Loucy (cell line): ENCODE data around the gene NRCAM.

ENCODE experiments used
- H2AFZ ChIP-seq: fragments of 200-600 bp; sonication (generic); 2 replicates; pipeline ENCODE4 v1.6.0; 2016; ENCODE audit warnings: antibody characterized with exemption, mild to moderate bottlenecking, low read length, moderate library complexity
- H3F3A ChIP-seq: fragments of 200-600 bp; 2 replicates; pipeline ENCODE4 v1.6.0; 2016; ENCODE audit warnings: antibody characterized with exemption, low read depth, mild to moderate bottlenecking
- H3K27me3 ChIP-seq: fragments of 200-600 bp; sonication (generic); 2 replicates; pipeline ENCODE4 v1.6.1; 2014; ENCODE audit warnings: low read length, mild to moderate bottlenecking; ENCODE audit not compliant: insufficient read depth, poor library complexity, severe bottlenecking
- H3K36me3 ChIP-seq: fragments of 200-600 bp; sonication (generic); 2 replicates; pipeline ENCODE4 v1.6.1; 2016; ENCODE audit warnings: low read length; ENCODE audit not compliant: insufficient read depth
- H3K4me1 ChIP-seq: fragments of 200-600 bp; sonication (generic); 2 replicates; pipeline ENCODE4 v1.5.1; 2014; ENCODE audit warnings: low read length, mild to moderate bottlenecking; ENCODE audit not compliant: insufficient read depth, poor library complexity, severe bottlenecking
- H3K4me2 ChIP-seq: fragments of 200-600 bp; sonication (generic); 2 replicates; pipeline ENCODE4 v1.6.0; 2014; ENCODE audit warnings: antibody characterized with exemption, low read length, low read depth, mild to moderate bottlenecking; ENCODE audit not compliant: poor library complexity, severe bottlenecking
- H3K4me3 ChIP-seq: fragments of 200-600 bp; sonication (generic); 2 replicates; pipeline ENCODE4 v1.5.1; 2014; ENCODE audit warnings: low read length, mild to moderate bottlenecking, mixed read lengths; ENCODE audit not compliant: poor library complexity, severe bottlenecking
- H3K79me2 ChIP-seq: fragments of 200-600 bp; sonication (generic); 2 replicates; pipeline ENCODE4 v1.6.1; 2014; ENCODE audit warnings: low read length; ENCODE audit not compliant: insufficient read depth
- H3K9ac ChIP-seq: fragments of 200-600 bp; sonication (generic); 2 replicates; pipeline ENCODE4 v1.6.0; 2014; ENCODE audit warnings: mild to moderate bottlenecking, low read depth, low read length, moderate library complexity; ENCODE audit not compliant: poor library complexity, severe bottlenecking
- H3K9me2 ChIP-seq: fragments of 200-600 bp; sonication (generic); replicated peaks from 2 replicates; pipeline ENCODE4 v1.6.1; 2016; ENCODE audit warnings: low read depth, low read length, mixed read lengths
- H3K9me3 ChIP-seq: fragments of 200-600 bp; sonication (generic); 2 replicates; pipeline ENCODE4 v1.6.1; 2014; ENCODE audit warnings: mild to moderate bottlenecking, antibody characterized with exemption, low read length, low read depth; ENCODE audit not compliant: insufficient read depth
- H4K20me1 ChIP-seq: fragments of 200-600 bp; sonication (generic); 2 replicates; pipeline ENCODE4 v1.6.0; 2014; ENCODE audit warnings: antibody characterized with exemption, low read length, mild to moderate bottlenecking; ENCODE audit not compliant: insufficient read depth, poor library complexity, severe bottlenecking
- EZH2phosphoT487 ChIP-seq: fragments of 200-600 bp; IDR thresholded peaks from 2 replicates; pipeline ENCODE4 v1.6.1; 2018; ENCODE audit warnings: antibody characterized with exemption, mild to moderate bottlenecking, moderate library complexity, borderline replicate concordance
- TF ChIP-seq, protein P1 (sequence below): fragments of 200-600 bp; sonication (generic); conservative IDR thresholded peaks from 2 replicates; pipeline ENCODE4 v1.5.1; 2014; ENCODE audit warnings: mild to moderate bottlenecking, antibody characterized with exemption, low read length

The NRCAM gene

DNA sequence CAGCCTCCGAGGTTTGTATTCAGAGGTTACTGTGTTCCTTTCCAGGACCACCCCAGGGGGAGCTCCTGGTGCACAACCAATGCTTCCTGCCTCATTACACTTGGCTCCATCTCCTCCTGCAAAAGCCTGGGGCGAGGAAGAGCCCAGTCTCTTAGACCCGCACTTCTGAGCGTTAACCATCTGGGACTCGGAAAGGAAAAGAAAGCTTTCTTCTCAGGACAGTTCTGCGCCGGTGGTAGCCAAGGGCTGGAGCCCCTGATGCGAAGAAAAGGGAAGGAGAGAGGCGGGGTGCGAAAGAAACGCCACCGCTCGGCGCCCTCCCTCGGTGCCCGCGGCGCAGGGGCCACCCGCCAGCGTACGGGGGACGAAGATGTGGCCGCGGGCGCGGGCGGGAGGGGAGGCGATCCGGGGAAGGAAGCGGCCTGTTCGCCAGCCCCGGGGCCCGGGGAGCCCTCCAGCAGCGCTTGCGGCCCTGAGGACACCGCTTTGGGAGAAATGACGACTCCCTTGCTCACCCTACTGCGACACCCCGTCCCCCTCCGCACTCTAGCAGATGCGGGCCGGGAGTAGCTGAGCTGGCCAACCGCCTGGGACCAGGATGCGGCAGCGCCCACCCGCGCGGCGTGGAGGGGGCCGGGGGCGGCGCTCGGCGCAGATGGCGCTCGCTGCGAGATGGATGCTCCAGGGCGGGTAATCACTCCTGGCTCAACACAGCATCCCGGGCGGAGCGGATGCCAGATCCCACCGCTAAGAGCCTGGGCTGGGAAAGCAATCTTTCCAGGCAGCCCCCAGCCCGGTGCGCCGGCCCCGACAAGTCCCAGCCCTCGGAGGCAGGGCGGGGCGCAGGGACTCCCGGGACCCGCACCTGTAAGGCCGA lies 1.3 kb downstream of the NRCAM start:
- H3K9me2 ChIP-seq, result no peaks in the 10 kb centered on the region
- TF ChIP-seq, protein P1, sequence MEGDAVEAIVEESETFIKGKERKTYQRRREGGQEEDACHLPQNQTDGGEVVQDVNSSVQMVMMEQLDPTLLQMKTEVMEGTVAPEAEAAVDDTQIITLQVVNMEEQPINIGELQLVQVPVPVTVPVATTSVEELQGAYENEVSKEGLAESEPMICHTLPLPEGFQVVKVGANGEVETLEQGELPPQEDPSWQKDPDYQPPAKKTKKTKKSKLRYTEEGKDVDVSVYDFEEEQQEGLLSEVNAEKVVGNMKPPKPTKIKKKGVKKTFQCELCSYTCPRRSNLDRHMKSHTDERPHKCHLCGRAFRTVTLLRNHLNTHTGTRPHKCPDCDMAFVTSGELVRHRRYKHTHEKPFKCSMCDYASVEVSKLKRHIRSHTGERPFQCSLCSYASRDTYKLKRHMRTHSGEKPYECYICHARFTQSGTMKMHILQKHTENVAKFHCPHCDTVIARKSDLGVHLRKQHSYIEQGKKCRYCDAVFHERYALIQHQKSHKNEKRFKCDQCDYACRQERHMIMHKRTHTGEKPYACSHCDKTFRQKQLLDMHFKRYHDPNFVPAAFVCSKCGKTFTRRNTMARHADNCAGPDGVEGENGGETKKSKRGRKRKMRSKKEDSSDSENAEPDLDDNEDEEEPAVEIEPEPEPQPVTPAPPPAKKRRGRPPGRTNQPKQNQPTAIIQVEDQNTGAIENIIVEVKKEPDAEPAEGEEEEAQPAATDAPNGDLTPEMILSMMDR, result no peak
- no peak for TF ChIP-seq EZH2phosphoT487
- no peak overlapping the region for H3K4me3 ChIP-seq
- H3K27me3 ChIP-seq, result no peaks in the 10 kb centered on the region
- H3K9me3 ChIP-seq, result no peaks in the 10 kb centered on the region
- no peaks in the 10 kb centered on the region for H4K20me1 ChIP-seq
- H2AFZ ChIP-seq, result no peak overlapping the region
- no peaks in the 10 kb centered on the region for H3F3A ChIP-seq
- H3K9ac ChIP-seq, result no peak overlapping the region
- no peaks in the 10 kb centered on the region for H3K36me3 ChIP-seq
- no peaks in the 10 kb centered on the region for H3K4me1 ChIP-seq
- no peak overlapping the region for H3K4me2 ChIP-seq
- H3K79me2 ChIP-seq, result no peaks in the 10 kb centered on the region

DNA sequence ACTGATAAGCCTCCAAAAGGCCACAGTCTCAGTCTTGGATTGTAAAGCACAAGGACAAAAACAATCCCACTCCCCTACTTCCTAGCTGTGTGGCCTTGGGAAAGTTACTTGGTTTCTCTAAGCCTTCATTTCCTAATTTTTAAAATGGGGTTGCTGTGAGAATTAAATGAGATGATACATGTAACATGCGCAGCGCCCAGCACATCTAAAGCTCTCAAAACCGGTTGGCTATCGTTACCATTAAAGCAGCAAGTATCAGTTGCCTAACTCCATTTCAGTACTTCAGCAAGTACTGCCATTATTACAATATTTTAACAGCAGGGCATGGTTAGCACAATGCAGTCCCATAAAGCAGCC lies 1.9 kb downstream of the NRCAM start:
- TF ChIP-seq, protein P1, result no peak
- no peak for TF ChIP-seq EZH2phosphoT487
- H2AFZ ChIP-seq, result no peak overlapping the region
- no peaks in the 10 kb centered on the region for H3F3A ChIP-seq
- no peaks in the 10 kb centered on the region for H3K4me1 ChIP-seq
- H3K27me3 ChIP-seq, result no peaks in the 10 kb centered on the region
- H4K20me1 ChIP-seq, result no peaks in the 10 kb centered on the region
- H3K4me2 ChIP-seq, result no peak overlapping the region
- H3K4me3 ChIP-seq, result no peak overlapping the region
- H3K9ac ChIP-seq, result no peak overlapping the region
- H3K79me2 ChIP-seq, result no peaks in the 10 kb centered on the region
- H3K36me3 ChIP-seq, result no peaks in the 10 kb centered on the region
- no peaks in the 10 kb centered on the region for H3K9me2 ChIP-seq
- no peaks in the 10 kb centered on the region for H3K9me3 ChIP-seq

DNA sequence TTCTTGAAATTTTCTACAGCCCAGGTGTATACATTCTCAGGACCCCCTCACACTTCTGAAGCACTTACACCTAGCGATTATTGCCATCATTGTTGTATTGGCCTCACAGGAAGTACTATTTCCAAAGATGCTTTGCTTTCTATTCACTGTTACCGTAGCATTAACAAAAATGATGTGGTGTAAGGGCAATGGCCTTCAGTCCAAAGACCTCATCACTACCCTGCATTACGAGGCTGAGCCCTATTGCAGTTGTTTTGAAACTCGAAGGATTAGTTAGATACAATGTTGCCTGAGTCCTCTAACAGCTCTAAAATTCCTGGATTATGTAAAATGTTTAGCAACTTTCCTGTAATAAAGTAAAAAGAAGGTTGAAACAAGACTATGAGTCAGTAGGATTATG lies 2.9 kb downstream of the NRCAM start:
- no peak overlapping the region for H3K9ac ChIP-seq
- no peaks in the 10 kb centered on the region for H3K79me2 ChIP-seq
- no peaks in the 10 kb centered on the region for H3F3A ChIP-seq
- no peak overlapping the region for H3K4me3 ChIP-seq
- H3K4me1 ChIP-seq, result no peaks in the 10 kb centered on the region
- H3K4me2 ChIP-seq, result no peak overlapping the region
- H3K9me3 ChIP-seq, result no peaks in the 10 kb centered on the region
- no peaks in the 10 kb centered on the region for H3K9me2 ChIP-seq
- TF ChIP-seq, protein P1, result no peak
- TF ChIP-seq EZH2phosphoT487, result no peak
- no peaks in the 10 kb centered on the region for H3K36me3 ChIP-seq
- H3K27me3 ChIP-seq, result no peaks in the 10 kb centered on the region
- H4K20me1 ChIP-seq, result no peaks in the 10 kb centered on the region
- H2AFZ ChIP-seq, result no peak overlapping the region
